T-helper 1 cell treated with Interleukin-12 subunit alpha and Interleukin-12 subunit beta and Interleukin-4 antibody, amounts not matched to agents 30 ng/mL and 1 ng/mL, for 36 hours (primary cell): Measurements from ENCODE around the gene GNMT. TPM values are rescaled to one million over a fixed set of nuclear protein-coding genes. Genes with fewer than 3 reads are reported as not detected.

Source experiments
- intact Hi-C: fragments of 100-400 bp; cut with micrococcal nuclease; formaldehyde crosslinking; loops from one replicate; pipeline ENCODE4 v1.15.1; 2024
- total RNA-seq: library from RNA; stranded (reverse); gene quantifications from 2 replicates; pipeline ENCODE4 v1.2.3, GENCODE V29; 2022

GNMT gene
- total RNA-seq: 0.71 and 1.3 TPM in 2 replicates

GRCh38 chr6:42960243-42961019 is at the start of gene GNMT:
Gene GNMT, plus strand, starts transcription at chr6:42960754. Its CDS starts 14 bp downstream, at chr6:42960768.
- intact Hi-C loops: no loop called here

- intact Hi-C loops: no loop called here
Measured at GRCh38 chr6:42911171-42912021, 49.2 kb upstream of the GNMT start.

- intact Hi-C loops: no loop called here
Measured at GRCh38 chr6:42914546-42914945, 46.0 kb upstream of the GNMT start.

GRCh38 chr6:42915732-42916131 is 44.8 kb upstream of the GNMT start, which contains the start of gene PTCRA:
Gene PTCRA, plus strand, starts transcription at chr6:42916053. Its CDS starts 17 bp downstream, at chr6:42916070.
- intact Hi-C loops: no loop called here

- intact Hi-C loops: no loop called here
Measured at GRCh38 chr6:42916288-42916687, 44.3 kb upstream of the GNMT start.

- intact Hi-C loops: no loop called here
Measured at GRCh38 chr6:42921801-42922200, 38.8 kb upstream of the GNMT start.

GRCh38 chr6:42923666-42924065 is 36.9 kb upstream of the GNMT start:
- intact Hi-C loops: no loop called here

- intact Hi-C loops: no loop called here
Measured at GRCh38 chr6:42925248-42925857, 35.2 kb upstream of the GNMT start.

GRCh38 chr6:42928986-42929820 is 31.4 kb upstream of the GNMT start, which contains the start of gene CNPY3:
Gene CNPY3, plus strand, starts transcription at chr6:42929480. Its CDS starts 91 bp downstream, at chr6:42929571.
- intact Hi-C loops: loop anchor here (1.0 to 2.0 kb wide), 23 partner anchors 28 to 1142 kb away; partner anchors contain the start of genes ABCC10, CUL7, GTPBP2 and KLC4

- intact Hi-C loops: loop anchor here (1.0 to 5.0 kb wide), 25 partner anchors 29 to 1143 kb away; partner anchors contain the start of genes ABCC10, CUL7, GTPBP2 and KLC4
Measured at GRCh38 chr6:42929821-42930360, 30.7 kb upstream of the GNMT start.

GRCh38 chr6:42932412-42932811 is 28.1 kb upstream of the GNMT start:
- intact Hi-C loops: loop anchor here (5.0 kb wide), 1 partner anchor 290 kb away; no protein-coding TSS in a partner anchor

GRCh38 chr6:42933205-42933604 is 27.3 kb upstream of the GNMT start:
- intact Hi-C loops: loop anchor here (5.0 kb wide), 1 partner anchor 289 kb away; no protein-coding TSS in a partner anchor

- intact Hi-C loops: no loop called here
Measured at GRCh38 chr6:42935322-42935721, 25.2 kb upstream of the GNMT start.

- intact Hi-C loops: no loop called here
Measured at GRCh38 chr6:42936398-42936797, 24.2 kb upstream of the GNMT start.

- intact Hi-C loops: no loop called here
Measured at GRCh38 chr6:42937548-42938427, 22.8 kb upstream of the GNMT start.

- intact Hi-C loops: no loop called here
Measured at GRCh38 chr6:42938428-42938796, 22.1 kb upstream of the GNMT start.

- intact Hi-C loops: no loop called here
Measured at GRCh38 chr6:42938987-42939809, 21.4 kb upstream of the GNMT start.

GRCh38 chr6:42939810-42940167 is 20.8 kb upstream of the GNMT start:
- intact Hi-C loops: no loop called here
